Aorta (tissue), 5 donors: ENCODE results near the gene JAK1. TPM values are rescaled to one million over a fixed set of nuclear protein-coding genes. Genes with fewer than 3 reads are reported as not detected.

Source experiments
- ATAC-seq: fragments of 200-7000 bp; cut with Tn5 transposase; one replicate; pipeline ENCODE4 v1.9.1; 2022; ENCODE audit warnings: moderate library complexity; ENCODE audit not compliant: low FRiP score
- DNase-seq, 2 donors: peaks; one replicate each; pipeline ENCODE4 v3.0.0-alpha.2; 2020
- H3K27ac ChIP-seq, 2 donors: one replicate each; pipeline ENCODE4 v1.5.1; 2013; ENCODE audit warnings: low read length in 2 of 2, mild to moderate bottlenecking in 2 of 2, moderate library complexity in 2 of 2, control low read depth in 1 of 2, inconsistent platforms in 1 of 2, low read depth in 1 of 2
- H3K27me3 ChIP-seq, 2 donors: one replicate each; pipeline ENCODE4 v1.6.1; 2013; ENCODE audit warnings: control low read depth in 1 of 2, low read length in 1 of 2, mild to moderate bottlenecking in 1 of 2, moderate library complexity in 1 of 2; ENCODE audit not compliant: insufficient read depth in 2 of 2, control insufficient read depth in 1 of 2
- H3K36me3 ChIP-seq, 2 donors: one replicate each; pipeline ENCODE4 v1.6.1; 2013; ENCODE audit warnings: control low read depth in 1 of 2, low read length in 1 of 2, mild to moderate bottlenecking in 1 of 2; ENCODE audit not compliant: insufficient read depth in 2 of 2, control insufficient read depth in 1 of 2
- H3K4me1 ChIP-seq, 2 donors: one replicate each; pipeline ENCODE4 v1.6.1; 2013; ENCODE audit warnings: low read length in 2 of 2, control low read depth in 1 of 2, mild to moderate bottlenecking in 1 of 2, moderate library complexity in 1 of 2; ENCODE audit not compliant: insufficient read depth in 2 of 2, control insufficient read depth in 1 of 2
- H3K4me3 ChIP-seq, 2 donors: one replicate each; pipeline ENCODE4 v1.5.1; 2013; ENCODE audit warnings: low read length in 2 of 2, control low read depth in 1 of 2, mild to moderate bottlenecking in 1 of 2
- H3K9me3 ChIP-seq: one replicate; pipeline ENCODE4 v1.6.1; 2013; ENCODE audit warnings: mild to moderate bottlenecking, low read length; ENCODE audit not compliant: control insufficient read depth
- WGBS, 2 donors: extraction: QIAGEN DNeasy Blood & Tissue Kit; methylation state at CpG; one replicate each; pipeline ENCODE4 v1.1.7; 2013; 5-methylcytosine and 5-hydroxymethylcytosine counted together
- intact Hi-C, 2 donors: fragments of 100-400 bp; cut with DNase I; formaldehyde crosslinking; loops; one replicate each; pipeline versions ENCODE4 v1.14.2 to v1.15.0; 2022
- polyA plus RNA-seq, 2 donors: library from polyadenylated mRNA; stranded (reverse); fragments of 200-250 nt; gene quantifications; one replicate each; pipeline ENCODE4 v1.2.3, GENCODE V29; 2013
- total RNA-seq, 2 donors: library from RNA; stranded (reverse); fragmentation: NEBNext Ultra II Directional; extraction: Animal tissue kit (Norgen Biotek cat#: 25700); gene quantifications; one replicate each; pipeline ENCODE4 v1.2.1, GENCODE V29; 2021
- donor health status: healthy with polysubstance abuse.
- donor health status: Bipolar disorder and iron deficiency.
- donor health status: DM: no; HTN: no; CAD: no.
- donor health status: DM: no; HTN: no; CAD: no.
- donor health status: DM: yes; HTN: yes; CAD: no.

The JAK1 gene
- total and polyA plus RNA-seq, 4 donors, result 24.3 to 132 (median 74.6) TPM

DNA sequence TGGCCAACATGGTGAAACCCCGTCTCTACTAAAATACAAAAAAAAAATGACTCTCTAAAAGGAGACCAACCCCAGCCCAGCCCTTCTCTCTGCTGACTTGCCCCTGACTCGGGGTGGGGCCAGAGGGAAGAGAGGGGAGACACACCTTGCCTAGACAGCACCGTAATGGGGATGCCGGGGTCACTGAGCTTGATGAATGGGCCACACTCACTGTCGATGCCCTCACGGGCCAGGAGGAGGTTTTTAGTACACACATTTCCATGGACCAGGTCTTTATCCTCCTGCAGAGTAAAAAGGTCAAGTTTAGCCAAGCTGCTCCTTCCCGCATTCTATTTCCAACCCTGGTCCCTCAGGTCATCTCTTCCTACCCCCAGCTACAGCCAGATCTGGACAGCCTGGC, 121.7 kb downstream of the JAK1 start:
- Histone ChIP-seq H3K4me3 (no peak overlapping the region), H3K4me1 (no peaks in the 10 kb centered on the region), H3K36me3 (peaks cover 0 to 7% of the 10 kb centered on the region in 2 donors), H3K9me3 (no peaks in the 10 kb centered on the region), H3K27me3 (no peaks in the 10 kb centered on the region), H3K27ac (no peak overlapping the region)
- no peak for DNase-seq
- no peak for ATAC-seq
- 89 to 90% methylated on average over 7 of the region's 7 CpGs for WGBS, 2 donors
- intact Hi-C loops, result no loop called here

DNA sequence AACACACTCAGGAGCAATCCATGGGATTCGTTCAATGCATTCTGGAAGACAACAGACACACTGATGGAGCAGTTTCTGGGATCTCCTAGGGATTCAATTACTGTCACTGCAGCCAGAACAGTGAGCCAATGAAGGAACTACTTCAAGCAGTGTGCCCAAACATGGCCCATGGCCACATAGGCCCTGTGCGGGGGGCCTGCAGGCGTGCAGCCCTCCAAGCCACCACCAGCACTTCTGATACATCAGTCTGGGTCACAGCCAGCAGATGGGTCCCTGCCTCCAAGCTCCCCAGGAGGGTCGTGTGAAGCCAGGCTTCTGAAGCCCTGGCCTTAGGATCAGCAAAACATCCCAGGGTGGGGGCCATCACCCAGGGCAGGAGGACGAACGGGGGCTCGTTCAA, 122.2 kb downstream of the JAK1 start:
- Histone ChIP-seq H3K9me3 (no peaks in the 10 kb centered on the region), H3K27me3 (no peaks in the 10 kb centered on the region), H3K4me3 (no peak overlapping the region), H3K4me1 (no peaks in the 10 kb centered on the region), H3K27ac (no peak overlapping the region), H3K36me3 (peaks cover 0 to 8% of the 10 kb centered on the region in 2 donors)
- ATAC-seq, result no peak
- intact Hi-C loops, result no loop called here
- no peak for DNase-seq
- WGBS, 2 donors, result 87 to 90% methylated on average over 7 of the region's 7 CpGs

DNA sequence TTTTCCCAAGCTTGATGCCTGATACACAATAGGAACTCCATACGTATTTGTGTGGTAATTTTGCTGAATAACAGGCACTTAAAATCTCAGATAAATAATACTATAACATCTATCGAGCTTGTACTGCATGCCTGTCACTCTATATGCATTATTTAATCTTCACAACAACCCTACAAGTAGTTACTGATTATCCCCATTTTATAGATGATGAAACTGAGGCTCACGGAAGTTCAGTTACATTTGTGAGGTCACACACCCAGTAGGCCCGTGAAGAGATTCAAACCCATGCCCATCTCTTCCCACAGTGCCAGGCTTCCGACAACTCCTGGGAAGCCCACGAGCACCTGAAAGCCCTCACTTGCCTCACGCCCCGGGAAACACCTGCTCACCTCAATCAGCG, 122.7 kb downstream of the JAK1 start:
- ATAC-seq, result no peak

DNA sequence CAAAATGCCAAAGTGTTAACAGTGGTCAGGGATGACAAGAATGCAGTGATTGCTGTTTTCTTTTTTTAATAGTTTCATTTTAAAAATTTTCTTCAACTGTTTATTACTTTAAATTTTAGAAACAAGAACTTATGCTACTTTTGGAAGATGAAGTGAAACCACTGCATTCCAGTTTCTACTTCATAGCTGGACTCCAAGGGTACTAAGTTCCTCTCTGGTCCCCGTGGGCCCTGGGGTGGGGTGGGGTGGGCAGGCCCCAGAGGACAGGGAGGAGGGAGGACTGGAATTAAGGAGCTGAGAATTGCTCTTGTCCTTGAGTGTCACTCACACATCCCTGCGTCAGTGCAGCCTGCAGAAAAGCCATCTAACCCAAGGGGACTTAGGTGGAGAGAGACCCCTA, 124.1 kb downstream of the JAK1 start:
- peaks cover 0 to 7% of the 10 kb centered on the region in 2 donors for H3K36me3 ChIP-seq
- no peak for ATAC-seq
- no peak overlapping the region for H3K4me3 ChIP-seq
- DNase-seq, result no peak
- intact Hi-C loops, result no loop called here
- 42 to 43% methylated on average over 2 of the region's 2 CpGs for WGBS, 2 donors
- no peaks in the 10 kb centered on the region for H3K9me3 ChIP-seq
- no peaks in the 10 kb centered on the region for H3K4me1 ChIP-seq
- no peaks in the 10 kb centered on the region for H3K27me3 ChIP-seq
- no peak overlapping the region for H3K27ac ChIP-seq

More for the DNA sequence above, 122.7 kb downstream of the JAK1 start:
- peaks cover 0 to 8% of the 10 kb centered on the region in 2 donors for H3K36me3 ChIP-seq
- H3K27ac ChIP-seq, result no peak overlapping the region
- WGBS, 2 donors, result 86 to 95% methylated on average over 9 of the region's 9 CpGs
- H3K4me1 ChIP-seq, result no peaks in the 10 kb centered on the region
- no peak for DNase-seq
- no peaks in the 10 kb centered on the region for H3K27me3 ChIP-seq
- no peaks in the 10 kb centered on the region for H3K9me3 ChIP-seq
- intact Hi-C loops, result no loop called here
- H3K4me3 ChIP-seq, result no peak overlapping the region

DNA sequence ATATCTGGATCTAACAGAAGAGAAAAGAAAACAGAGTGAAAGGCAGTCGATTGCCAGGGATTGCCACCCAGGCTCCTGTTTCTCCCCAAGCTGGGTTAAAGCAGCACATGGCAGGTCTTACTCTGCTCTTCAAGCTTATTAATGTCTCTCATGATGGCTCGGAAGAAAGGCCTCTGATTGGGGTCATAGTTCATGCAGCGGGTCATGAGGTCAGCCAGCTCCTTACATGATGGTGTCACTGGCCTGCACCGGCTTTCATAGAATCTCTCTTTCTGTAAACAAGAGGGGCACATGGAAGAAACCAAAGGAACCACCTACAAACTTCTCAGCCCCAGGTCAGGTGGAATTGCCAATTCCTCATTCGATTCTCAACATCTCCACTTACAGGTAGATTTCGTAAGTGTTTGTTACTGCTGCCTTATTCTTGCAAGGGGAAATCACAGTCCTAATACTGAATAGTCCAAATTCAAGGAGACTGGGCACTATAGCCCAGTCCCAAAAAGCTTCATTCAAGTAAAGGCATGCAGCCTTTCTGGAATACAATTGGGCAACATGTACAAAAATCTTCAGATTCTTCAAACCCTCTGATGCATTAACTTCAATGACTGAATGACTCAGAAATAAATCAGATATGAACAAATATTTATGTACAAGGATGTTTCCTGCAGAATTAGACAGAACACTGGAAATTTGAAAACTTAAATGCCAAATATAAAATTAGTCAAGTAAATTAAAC, 124.9 kb downstream of the JAK1 start:
- Histone ChIP-seq H3K27ac (no peak overlapping the region), H3K4me1 (no peaks in the 10 kb centered on the region), H3K4me3 (no peak overlapping the region), H3K27me3 (no peaks in the 10 kb centered on the region), H3K36me3 (peaks cover 0 to 7% of the 10 kb centered on the region in 2 donors), H3K9me3 (no peaks in the 10 kb centered on the region)
- 66 to 75% methylated on average over 6 of the region's 6 CpGs for WGBS, 2 donors
- ATAC-seq (no peak), DNase-seq (no peak)
- intact Hi-C loops, result no loop called here

DNA sequence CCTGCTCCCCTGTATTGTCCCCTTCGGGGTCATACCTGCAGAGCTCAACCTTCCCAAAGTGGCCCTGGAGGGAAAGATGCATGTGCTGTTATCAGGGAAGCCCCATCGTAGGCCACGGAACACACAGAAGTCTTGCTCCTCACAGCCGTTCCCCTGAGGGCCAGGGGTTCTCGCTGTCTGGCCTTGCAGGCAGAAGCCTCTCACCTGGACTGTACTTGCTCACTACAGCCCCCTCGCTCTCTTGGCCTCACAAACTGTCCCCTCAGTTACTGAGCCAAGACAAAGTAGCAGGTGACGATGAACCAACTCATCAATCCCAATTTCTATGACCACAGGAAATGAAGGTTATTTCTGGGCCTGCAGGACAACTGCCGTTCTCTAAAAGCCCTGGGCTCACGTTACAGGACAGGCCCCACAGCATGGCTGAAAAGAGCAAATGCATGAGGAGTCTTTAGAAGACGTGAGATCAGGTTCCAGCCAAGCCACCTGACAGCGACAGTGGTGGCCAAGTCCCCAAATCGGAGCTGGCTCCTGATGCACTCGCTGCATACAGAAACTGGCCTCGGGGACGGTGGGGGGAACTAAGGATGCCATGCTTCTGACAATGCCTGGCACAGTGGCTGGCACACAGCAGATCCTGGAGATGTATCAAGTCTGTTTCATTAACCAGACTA, 126.5 kb downstream of the JAK1 start:
- intact Hi-C loops, result no loop called here
- no peak for ATAC-seq

DNA sequence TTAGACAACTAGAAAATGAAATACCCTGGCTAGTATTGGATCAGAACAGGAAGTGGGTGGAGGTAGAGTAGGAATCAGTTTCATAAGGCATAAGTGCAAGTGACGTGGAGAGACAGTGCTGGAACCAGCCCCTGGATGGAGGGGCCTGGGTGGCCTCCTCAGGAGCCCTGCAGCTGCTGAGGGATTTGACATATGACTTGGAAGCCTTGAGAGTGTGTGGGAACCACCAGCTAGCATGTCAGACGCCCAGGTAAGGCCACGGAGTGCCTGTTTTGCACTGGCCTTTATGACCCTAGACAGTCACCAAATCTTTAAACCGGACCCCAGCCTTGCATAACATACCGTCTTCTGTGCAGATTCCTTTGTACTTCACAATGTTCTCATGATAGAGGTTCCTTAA, 127.1 kb downstream of the JAK1 start:
- ATAC-seq (no peak), DNase-seq (no peak)
- Histone ChIP-seq H3K9me3 (no peaks in the 10 kb centered on the region), H3K27ac (no peak overlapping the region), H3K36me3 (peaks cover 3 to 10% of the 10 kb centered on the region in 2 donors), H3K4me1 (no peaks in the 10 kb centered on the region), H3K4me3 (no peak overlapping the region), H3K27me3 (no peaks in the 10 kb centered on the region)
- 88 to 92% methylated on average over 5 of the region's 5 CpGs for WGBS, 2 donors
- intact Hi-C loops, result no loop called here

More for the DNA sequence above, 126.5 kb downstream of the JAK1 start:
- Histone ChIP-seq H3K9me3 (no peaks in the 10 kb centered on the region), H3K27ac (no peak overlapping the region), H3K4me1 (no peaks in the 10 kb centered on the region), H3K4me3 (no peak overlapping the region), H3K36me3 (peaks cover 3 to 10% of the 10 kb centered on the region in 2 donors), H3K27me3 (no peaks in the 10 kb centered on the region)
- 86 to 87% methylated on average over 15 of the region's 15 CpGs for WGBS, 2 donors
- DNase-seq, result no peak

DNA sequence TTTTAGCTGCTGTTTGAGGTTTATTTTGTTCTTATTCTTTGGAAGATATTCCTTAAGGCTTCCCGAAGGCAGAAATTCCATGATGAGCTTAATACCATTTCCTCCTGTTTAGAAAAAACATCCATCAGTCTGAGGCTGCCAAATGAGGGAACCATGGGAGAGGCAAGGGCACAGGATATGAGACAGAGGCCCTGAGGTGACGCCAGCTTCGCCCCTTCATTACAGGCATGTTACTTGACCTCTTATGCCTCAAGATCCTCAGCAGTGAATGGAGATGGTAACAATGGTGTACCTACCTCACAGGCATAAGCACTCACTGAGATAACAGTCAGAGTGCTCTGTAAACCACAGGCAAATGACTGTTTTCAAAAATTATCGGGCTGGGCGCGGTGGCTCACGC, 127.9 kb downstream of the JAK1 start:
- peaks cover 3 to 10% of the 10 kb centered on the region in 2 donors for H3K36me3 ChIP-seq
- intact Hi-C loops, result no loop called here
- ATAC-seq, result no peak

DNA sequence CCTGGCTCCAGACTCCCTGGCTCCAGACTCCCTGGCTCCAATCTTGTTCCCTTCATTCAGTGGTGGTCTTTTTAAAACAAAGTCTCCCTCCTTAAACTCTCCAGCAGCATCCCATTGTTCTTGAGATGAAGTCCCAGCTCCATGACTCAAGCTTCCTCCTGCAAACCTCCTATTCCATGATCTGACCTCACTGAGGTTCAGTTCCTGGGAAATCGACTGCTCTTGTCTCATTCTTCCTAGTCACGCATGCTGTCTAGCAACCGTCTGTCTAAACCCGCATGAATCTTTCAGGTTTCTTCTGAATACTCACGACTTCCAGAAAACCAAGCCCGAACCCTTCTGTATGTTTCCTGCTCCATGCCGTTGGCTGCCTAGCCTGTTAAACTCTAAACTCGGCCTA, 129.5 kb downstream of the JAK1 start:
- WGBS, 2 donors, result 89 to 91% methylated on average over 8 of the region's 8 CpGs
- intact Hi-C loops, result no loop called here
- no peak for DNase-seq

More for the DNA sequence above, 127.9 kb downstream of the JAK1 start:
- Histone ChIP-seq H3K27ac (no peak overlapping the region), H3K4me3 (no peak overlapping the region), H3K4me1 (no peaks in the 10 kb centered on the region), H3K27me3 (no peaks in the 10 kb centered on the region), H3K9me3 (no peaks in the 10 kb centered on the region)
- 88% methylated on average over 7 of the region's 7 CpGs for WGBS, 2 donors
- no peak for DNase-seq

More for the DNA sequence above, 129.5 kb downstream of the JAK1 start:
- Histone ChIP-seq H3K9me3 (no peaks in the 10 kb centered on the region), H3K36me3 (peaks cover 7 to 10% of the 10 kb centered on the region in 2 donors), H3K4me1 (no peaks in the 10 kb centered on the region), H3K4me3 (no peak overlapping the region), H3K27me3 (no peaks in the 10 kb centered on the region), H3K27ac (no peak overlapping the region)
- ATAC-seq, result no peak
